Stimulated activated CD4-positive, alpha-beta T cell treated with anti-CD3 and anti-CD28 coated beads, Interleukin-1b, Interleukin-23, amount 100 ng/mL, for 24 hours (primary cell): Measurements from ENCODE around the gene SLC25A30.
"Not testable (repeated sequence)": the region's sequence is repeated elsewhere in the genome, so short reads cannot be mapped to it uniquely, and the experiment has no call there.

Source experiments
- DNase-seq, 4 experiments: peaks; one replicate each; pipeline ENCODE4 v3.0.0-alpha.2; 2020; ENCODE audit warnings: low read depth in 4 of 4, low spot score in 1 of 4

Gene SLC25A30

DNA sequence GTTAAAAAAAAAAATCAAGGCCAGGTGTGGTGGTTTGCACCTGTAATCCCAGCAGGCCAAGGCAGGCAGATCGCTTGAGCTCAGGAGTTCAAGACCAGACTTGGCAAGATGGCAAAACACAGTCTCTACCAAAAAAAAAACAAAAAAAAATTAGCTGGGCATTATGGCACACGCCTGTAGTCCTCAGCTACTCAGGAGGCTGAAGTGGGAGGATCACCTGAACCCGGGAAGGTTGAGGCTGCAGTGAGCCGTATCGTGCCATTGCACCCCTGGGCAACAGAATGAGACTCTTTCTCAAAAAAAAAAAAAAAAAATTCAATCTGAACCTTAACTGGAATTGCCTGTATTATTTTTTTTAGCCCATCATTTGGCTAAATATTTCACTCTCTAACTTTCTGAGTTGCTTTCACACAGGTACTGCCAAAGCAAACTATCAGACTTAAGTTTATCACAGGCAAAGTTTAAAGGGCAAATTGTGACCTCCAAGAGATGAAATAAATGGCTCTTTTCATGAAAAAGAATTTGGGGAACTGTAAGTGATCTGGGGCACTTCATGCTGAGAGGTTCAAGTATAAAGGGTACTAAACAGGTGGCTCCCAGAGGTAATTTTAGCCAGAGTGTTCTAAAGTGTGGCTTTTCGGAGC, 14.7 kb upstream of the SLC25A30 start:
- DNase-seq = no peak

DNA sequence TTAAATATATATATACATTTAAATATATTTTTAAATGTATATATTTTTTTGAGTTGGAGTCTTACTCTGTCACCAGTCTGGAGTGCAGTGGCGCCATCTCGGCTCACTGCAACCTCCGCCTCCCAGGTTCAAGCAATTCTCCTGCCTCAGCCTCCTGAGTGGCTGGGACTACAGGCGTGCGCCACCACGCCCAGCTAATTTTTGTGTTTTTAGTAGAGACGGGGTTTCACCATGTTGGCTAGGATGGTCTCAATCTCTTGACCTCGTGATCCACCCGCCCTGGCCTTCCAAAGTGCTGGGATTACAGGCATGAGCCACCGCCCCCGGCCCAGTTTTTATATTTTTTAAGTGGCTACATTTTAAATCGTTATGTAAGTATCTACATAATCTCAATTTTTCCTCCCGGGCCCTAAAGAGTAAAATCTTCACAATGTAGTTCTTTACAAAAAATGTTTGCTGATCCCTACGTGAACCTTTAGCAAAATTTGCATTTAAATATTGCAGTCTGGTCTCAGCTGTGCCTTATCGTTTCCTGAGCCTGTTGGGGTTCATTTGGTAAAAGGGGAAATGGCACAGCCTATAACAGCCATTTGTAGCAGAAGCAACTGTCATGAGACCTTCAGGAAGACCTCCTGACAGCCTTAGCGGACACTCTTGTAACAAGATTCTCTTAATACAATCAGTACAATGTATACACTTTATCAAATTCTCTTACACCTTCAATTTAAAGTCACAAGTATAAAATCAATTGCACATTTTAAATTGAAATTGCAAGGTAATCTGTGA, 8.1 kb upstream of the SLC25A30 start:
- not testable (repeated sequence) for DNase-seq

DNA sequence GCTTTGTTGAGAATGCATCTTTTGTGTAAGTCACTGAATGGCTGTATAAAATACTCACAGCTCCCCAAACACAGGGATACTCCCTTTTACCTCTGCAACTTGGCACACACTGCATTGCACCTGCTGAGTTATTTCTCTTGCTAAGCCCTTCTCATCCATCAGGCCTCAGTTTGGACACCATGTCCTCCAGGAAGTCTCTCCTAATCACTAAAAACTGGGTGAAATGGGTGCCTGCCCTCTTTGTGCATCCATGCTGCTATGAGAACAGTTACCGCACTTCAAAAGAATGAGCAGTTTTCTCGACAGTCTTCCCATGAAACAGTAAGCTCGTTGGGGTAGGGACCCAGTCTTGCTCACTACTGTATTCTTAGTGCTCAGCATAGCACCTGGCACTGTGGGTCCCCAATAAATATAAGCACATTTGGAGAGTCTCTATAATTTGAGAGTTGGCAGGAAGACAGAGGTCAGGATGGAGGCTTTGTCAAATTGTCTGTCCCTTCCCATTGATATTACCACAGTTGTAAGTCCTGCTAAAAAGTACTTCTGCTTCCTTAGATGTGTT, 4.6 kb upstream of the SLC25A30 start:
- no peak for DNase-seq

DNA sequence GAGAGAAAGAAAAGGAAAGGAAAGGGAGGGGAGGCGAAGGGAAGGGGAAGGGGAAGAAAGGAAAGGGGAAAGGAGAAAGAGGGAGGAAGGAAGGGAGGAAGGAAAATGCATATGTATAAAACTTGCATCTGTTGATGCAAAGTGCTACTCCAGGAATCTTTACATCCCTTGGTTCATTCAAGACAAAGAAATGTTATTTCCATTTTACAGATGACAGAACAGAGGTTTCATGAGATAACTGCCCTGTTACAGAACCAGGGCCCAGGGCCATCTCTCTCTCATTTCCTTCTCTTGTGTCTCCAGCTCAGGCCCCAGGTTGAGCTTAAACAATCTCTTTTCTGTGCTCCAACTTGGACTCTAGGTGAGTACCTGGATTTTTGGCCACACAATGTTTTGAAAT, 1.8 kb upstream of the SLC25A30 start:
- DNase-seq = no peak

DNA sequence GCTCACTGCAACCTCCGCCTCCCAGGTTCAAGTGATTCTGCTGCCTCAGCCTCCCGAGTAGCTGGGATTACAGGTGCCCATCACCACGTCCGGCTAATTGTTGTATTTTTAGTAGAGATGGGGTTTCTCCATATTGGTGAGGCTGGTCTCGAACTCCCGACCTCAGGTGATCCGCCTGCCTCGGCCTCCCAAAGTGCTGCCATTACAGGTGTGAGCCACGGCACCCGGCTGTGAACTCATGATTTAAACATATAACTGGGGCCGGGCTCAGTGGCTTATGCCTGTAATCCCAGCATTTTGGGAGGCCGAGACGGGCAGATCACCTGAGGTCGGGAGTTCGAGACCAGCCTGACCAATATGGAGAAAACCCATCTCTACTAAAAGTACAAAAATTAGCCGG, 1.2 kb upstream of the SLC25A30 start:
- DNase-seq = not testable (repeated sequence)

DNA sequence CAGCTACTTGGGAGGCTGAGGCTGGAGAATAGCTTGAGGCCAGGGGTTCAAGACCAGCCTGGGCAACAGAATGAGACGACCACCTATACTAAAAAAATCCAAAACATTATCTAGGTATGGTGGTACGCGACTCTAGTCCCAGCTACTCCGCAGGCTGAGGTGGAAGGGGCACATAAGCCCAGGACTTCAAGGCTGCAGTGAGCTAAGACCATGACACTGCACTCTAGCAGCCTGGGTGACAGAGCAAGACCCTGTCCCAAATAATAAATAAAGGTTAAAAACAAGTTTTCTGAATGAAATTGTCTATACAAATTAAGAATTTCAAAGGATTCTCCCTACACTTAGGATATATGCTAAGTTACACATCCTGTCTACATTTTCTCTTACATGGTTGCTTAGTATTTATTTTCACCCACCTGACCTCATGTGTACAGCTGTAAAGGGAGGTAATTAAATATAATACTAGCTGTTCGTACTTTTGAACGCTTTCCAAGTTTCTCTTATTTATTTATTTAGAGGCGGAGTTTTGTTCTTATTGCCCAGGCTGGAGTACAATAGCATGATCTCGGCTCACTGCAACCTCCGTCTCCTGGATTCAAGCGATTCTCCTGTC, 1.6 kb downstream of the SLC25A30 start:
- no peak for DNase-seq

DNA sequence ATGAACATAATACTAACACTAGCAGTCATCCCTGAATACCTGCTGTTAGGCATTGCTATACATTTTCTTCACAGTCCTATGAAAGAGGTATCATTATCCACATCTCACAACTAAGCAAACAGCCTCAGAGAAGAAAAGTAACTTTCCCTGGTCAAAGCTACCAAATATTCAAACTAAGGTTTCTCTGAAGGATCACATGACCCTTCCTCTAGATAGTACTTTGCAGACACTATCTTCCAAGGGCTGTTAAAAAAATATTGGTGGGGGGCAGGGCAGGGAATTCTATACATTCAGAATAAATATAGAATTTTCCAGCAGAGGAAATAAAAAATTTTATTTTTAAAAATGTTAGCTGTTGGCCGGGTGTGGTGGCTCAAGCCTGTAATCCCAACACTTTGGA, 3.1 kb downstream of the SLC25A30 start:
- no peak for DNase-seq

DNA sequence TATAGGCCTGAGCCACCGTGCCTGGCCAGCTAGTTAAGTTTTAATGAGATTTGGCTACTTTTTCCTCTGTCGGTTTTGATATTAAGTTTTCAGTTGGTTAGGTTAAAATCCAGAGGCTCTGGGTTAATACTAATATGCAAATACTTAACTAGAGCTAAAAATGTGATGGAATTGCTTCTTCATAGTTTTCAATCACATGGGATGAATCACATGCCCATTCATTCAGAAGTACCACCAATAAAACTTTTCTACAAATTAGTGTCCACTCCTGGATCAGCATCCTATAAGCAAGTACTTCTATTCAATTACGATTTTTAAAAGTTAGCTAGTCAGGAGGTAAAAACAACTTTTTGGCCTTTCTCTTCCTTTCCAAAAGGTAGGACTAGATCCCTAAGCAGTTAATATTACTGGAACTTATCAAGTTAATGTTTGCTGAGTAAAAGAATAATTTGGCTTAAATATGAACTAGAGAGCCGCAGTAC, 4.3 kb downstream of the SLC25A30 start:
- no peak for DNase-seq

DNA sequence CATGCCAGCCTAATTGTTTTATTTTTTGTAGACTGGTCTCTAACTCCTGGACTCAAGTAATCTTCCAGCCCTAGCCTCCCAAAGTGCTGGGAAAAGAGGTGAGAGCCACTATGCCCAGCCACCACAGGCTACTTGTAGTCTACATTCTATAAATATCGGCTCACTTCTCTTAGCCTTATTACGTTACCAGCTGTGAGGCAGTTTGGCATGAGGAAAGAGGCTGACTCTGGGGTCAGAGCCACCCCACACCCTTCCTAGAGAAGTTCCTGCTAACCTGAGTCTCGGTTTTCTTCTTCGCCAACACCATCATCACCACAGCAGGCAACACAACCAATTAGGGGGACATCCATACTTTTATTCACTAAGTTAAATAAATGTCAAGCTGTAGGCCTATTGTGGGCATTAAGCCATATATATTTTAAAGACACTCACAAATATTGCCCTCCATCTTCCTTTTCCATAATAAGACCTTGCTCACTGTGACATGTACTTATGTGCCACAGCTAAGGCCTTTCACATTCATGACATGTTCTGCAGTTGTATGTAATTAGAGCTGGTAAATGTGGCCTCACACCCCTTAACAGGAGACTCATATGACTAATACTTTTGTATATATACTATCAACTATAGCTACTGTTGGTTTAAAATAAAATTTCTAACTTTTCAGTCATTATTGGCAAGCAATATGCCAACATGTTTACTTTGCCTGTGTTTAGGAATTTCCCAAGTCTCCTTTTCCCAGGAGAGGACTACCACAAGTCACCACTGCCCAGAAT, 5.7 kb downstream of the SLC25A30 start:
- DNase-seq = no peak

DNA sequence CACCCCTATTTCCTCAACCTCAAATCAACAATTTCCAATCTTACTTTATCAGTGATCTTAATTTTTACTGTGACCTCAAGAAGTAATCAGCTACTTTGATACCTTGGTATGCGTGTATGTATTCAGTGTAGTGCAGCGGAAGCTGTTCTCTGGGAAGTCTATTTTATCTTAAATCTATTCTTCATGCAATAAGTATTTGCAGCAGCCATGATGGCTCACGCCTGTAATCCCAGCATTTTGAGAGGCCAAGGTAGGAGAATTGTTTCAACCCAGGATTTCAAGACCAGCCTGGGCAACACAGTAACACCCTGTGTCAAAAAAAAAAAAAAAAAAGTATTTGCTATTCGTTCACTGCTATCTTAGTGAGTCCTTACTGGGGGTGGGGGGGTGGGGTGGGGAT, 6.5 kb downstream of the SLC25A30 start:
- DNase-seq = no peak

DNA sequence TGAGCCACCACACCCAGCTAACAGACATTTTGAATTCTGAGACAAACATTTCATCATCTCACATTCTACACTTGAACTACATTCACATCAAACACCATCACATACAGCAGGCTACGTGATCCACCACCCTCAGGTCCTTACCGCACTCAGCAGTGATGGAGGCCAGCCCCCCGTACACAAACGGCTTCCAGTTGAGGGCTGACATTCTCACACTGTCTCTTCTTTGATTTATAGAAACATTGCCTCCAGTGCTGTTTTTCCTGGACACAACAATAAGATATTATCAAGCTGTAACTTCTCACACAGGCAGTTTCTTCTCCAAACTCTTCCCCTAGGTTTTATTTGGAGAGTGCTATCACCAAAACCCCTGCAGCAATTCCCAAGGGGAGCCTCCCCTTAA, 7.0 kb downstream of the SLC25A30 start:
- no peak for DNase-seq

DNA sequence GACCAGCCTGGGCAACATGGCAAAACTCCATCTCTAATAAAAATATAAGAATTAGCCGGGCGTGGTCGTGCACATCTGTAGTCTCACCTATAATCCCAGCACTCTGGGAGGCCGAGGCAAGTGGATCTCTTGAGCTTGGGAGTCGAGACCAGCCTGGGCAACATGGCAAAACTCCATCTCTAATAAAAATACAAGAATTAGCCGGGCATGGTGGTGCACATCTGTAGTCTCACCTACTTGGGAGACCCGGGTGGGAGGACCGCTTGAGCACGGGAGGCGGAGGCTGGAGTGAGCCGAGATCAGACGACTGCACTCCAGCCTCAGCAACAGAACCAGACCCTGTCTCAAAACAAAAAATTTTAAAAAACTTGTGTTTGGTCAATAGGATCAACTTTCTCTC, 7.7 kb downstream of the SLC25A30 start:
- DNase-seq = no peak

DNA sequence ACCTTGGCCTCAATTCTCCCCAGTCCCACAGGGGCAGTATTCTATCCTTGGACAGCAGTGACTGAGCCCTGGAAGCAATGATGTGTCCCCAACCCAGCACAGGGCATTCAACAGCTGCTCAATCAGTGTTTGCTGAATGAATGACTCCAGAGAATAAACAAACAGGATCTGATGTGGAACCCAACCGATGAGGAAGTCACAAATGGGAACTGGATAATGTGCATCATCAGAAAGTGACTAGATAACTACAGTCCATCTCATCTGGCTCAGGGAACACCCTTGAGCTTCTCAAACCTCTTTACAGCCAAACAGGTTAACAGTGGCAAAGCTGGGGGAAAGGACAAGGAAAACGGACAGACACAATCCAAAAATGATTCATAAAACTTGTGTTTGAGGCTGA, 8.2 kb downstream of the SLC25A30 start:
- DNase-seq = no peak

DNA sequence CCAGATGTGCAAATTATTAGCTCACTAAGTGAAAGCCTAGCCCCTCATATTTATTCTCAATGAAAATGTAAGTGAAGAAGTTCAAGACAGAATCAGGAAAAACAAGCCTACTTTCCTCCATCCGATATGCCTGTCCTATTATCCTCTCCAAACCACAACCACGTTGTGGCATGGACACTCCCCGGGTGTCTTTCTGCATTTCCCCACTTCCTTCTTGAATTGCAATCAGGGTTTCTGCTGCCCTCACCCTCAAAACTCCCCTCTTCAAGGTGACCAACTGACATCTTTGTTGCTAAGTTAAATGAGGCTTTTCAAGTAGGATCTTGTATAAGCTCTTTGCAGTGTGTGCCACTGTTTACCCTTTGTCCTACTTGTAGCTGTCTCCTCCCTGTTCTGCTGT, 11.8 kb downstream of the SLC25A30 start:
- DNase-seq = no peak

DNA sequence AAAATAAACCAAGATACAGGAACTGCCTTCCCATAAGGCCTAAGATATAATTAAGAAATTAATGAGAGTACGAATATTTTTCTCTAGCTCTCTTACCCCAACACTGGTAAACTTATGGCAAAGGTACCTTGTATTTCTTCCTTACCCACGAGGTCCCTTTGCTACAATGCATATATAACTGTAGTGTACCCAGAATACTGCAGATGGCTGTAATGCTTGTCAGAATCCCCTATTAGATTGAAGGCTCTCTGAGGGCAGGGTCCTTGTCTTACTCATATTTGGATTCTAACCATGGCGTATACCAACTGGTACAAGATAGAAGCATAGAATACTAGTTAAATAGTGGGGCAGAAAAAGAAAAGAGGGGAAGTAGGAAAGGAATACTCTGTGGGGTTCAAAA, 15.1 kb downstream of the SLC25A30 start:
- DNase-seq = no peak

DNA sequence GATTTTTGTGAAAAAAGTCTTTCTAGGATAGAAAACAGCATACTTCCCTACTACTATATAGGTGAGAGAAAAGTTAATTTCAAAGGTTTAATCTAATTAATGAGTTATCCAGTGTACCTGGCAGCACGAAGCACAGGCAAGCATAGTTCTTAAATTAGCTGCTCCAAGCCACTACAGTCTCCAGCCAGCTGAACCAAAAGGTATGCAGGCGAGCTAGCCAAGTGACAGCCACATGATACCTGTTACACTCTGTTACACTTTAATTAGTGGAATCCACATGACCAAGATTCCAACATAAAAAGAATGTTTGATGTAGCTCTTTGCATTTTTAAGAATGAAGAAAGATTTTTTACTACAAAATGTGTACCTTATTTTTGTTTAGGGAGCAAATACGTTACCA, 15.5 kb downstream of the SLC25A30 start:
- DNase-seq = no peak

DNA sequence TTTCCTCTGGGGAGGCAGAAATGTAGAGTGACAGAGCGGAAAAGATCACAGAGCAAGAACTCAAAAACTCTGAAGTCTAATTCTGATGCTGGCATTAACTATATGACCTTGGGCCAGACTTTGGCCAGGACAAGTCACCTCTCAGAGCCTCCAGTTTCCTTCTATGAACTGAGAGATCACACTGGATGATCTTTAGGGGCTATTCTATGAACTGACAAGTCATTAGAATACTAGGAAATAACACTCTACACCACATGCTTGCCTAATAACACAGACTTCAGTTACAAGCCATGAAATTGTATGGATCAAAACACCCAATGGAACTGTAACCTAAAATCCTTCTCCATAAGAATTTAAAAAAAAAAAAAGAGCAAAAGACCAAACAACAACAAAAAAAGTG, 16.9 kb downstream of the SLC25A30 start:
- DNase-seq = no peak

DNA sequence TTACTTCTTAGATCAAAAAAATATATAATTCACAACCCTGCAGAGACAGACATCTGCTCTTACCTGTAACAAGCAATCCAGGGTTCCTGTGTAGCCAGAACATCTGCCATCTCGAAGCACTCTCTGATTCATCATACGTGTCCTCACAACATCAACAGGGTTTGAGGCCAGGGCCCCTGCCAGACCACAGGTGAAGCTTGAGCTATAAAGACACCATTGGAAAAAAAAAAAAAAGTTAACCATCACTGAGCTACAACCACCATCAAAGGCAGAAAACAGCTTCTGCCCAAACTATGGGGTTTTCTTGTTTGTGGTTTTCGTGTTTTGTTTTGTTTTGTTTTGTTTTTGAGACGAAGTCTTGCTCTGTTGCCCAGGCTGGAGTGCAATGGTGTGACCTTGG, 19.3 kb downstream of the SLC25A30 start:
- no peak for DNase-seq

DNA sequence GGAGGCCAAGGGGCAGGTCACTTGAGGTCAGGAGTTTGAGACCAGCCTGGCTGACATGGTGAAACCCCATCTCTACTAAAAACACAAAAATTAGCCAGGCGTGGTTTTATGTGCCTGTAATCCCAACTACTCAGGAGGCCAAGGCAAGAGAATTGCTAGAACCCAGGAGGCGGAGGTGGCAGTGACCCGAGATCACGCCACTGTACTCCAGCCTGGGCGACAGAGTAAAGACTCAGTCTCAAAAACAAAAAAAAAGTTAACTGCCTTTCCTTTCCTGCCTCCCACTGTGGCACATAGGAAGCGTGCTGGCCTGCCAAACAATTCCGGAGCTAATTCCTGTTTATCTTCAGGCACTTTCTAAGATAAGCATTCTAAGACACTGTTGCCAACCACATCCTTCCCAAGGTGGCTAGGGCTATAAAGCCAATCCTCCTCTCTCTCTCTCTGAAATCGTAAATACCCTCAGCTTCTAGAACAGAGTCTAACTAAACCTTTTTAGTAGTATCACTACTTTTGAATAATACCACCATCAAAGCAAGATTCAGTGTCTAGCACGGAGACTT, 21.6 kb downstream of the SLC25A30 start:
- no peak for DNase-seq

DNA sequence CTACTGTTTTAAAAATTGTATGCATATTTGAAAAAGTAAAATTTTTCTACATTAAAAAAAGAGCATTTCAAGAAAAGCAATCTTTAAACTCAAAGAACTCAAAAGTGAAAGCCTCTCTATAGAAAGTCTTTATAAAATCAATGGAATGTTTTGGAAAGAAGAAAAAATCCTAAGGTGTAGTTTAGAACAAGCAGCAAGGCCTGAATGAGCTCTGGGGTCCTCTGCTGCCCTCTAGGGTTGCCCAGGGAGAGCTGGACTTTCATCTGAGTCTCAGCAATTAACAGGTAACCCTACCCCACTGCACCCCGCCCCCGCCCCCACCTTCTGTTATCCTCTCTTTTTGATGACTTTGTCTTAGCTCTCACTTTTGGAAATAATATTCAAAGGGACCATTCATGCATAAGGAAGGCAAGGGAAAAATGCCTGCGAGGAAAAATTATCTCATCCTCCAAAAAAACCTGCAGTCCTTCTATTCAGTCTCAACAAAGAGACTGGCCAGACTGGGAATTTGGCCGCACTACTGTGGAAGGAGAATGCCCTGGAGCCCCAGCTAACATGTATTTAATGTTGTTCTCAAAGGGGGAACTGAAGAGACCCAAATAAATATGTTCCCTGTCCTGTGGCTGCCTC, 24.1 kb downstream of the SLC25A30 start:
- no peak for DNase-seq

DNA sequence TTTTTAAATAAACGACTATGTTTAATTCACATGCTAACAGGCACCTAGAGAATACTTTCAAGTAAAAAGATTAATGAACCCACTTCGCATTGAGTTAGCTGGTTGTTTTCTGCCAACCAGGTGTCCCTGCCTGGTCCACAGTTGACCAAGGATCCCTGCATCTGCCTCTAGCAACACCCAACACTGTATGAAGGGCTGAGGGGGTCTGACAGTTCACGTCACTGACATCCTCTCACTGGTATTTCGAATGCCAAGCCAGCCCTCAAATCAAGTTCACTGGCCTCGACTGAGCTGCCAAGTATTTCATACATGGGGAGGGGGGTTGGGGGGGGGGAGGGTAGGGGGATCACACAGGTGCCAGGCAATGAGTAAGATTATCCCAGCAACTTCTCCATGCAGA, 25.4 kb downstream of the SLC25A30 start:
- DNase-seq = no peak
